Measurements from ENCODE around the gene PRKCA. TPM values are rescaled to one million over a fixed set of nuclear protein-coding genes. Genes with fewer than 3 reads are reported as not detected.

Gene PRKCA
- total and polyA plus RNA-seq, 2 experiments from 2014 or later: 6.4 to 35.4 TPM

- Histone ChIP-seq H3K4me2 (no peak overlapping the region), H3K27ac (ENCODE audit: low read depth) (no peak overlapping the region), H3K4me1 (ENCODE audit: insufficient read depth) (no peaks in the 10 kb centered on the region), H3K9me2 (ENCODE audit: insufficient read depth) (0 out of 2 replicates have a peak, but pooled peaks cover 2% of the 10 kb centered on the region), H3K79me2 (replicated peaks; ENCODE audit: insufficient read depth) (no peaks in the 10 kb centered on the region), H3F3A (replicated peaks; ENCODE audit: low read depth) (no peaks in the 10 kb centered on the region), H4K20me1 (replicated peaks; ENCODE audit: insufficient read depth) (no peaks in the 10 kb centered on the region), H3K4me3 (no peak overlapping the region), H3K27me3 (ENCODE audit: insufficient read depth) (no peaks in the 10 kb centered on the region), H2AFZ (no peak overlapping the region), H3K36me3 (ENCODE audit: insufficient read depth) (no peaks in the 10 kb centered on the region)
- no peak overlapping the region for H3K4me3 Mint-ChIP-seq
- ATAC-seq (no peak), DNase-seq (ENCODE audit: low spot score) (no peak)
- H3K27ac Mint-ChIP-seq: no peak overlapping the region
- H3K27me3 Mint-ChIP-seq (ENCODE audit: insufficient read depth, low read depth, poor library complexity): no peaks in the 10 kb centered on the region
- TF ChIP-seq ZNF462 (CRISPR knock-in tag; IDR thresholded peaks at IDR 0.05): no peak
- TF ChIP-seq CTCF (conservative IDR thresholded peaks at IDR 0.05; ENCODE audit: low read depth in 2 of 2): no peak
- H3K36me3 Mint-ChIP-seq (ENCODE audit: low read depth): no peaks in the 10 kb centered on the region
- no peaks in the 10 kb centered on the region for H3K9me3 Mint-ChIP-seq
- H3K4me1 Mint-ChIP-seq: no peaks in the 10 kb centered on the region
Observed at GRCh38 chr17:66636111-66636510, 333.7 kb downstream of the PRKCA start.

GRCh38 chr17:66637491-66637890 lies 335.1 kb downstream of the PRKCA start:
- Histone ChIP-seq H3K36me3 (ENCODE audit: insufficient read depth) (no peaks in the 10 kb centered on the region; the same call in 1 of the 2 replicates), H3K4me2 (no peak overlapping the region), H3K4me3 (no peak overlapping the region), H3F3A (replicated peaks; ENCODE audit: low read depth) (no peaks in the 10 kb centered on the region), H3K27me3 (ENCODE audit: insufficient read depth) (no peaks in the 10 kb centered on the region), H3K9me2 (ENCODE audit: insufficient read depth) (no peaks in the 10 kb centered on the region), H3K79me2 (replicated peaks; ENCODE audit: insufficient read depth) (no peaks in the 10 kb centered on the region), H3K4me1 (ENCODE audit: insufficient read depth) (no peaks in the 10 kb centered on the region), H4K20me1 (replicated peaks; ENCODE audit: insufficient read depth) (no peaks in the 10 kb centered on the region), H3K27ac (ENCODE audit: low read depth) (no peak overlapping the region), H2AFZ (no peak overlapping the region)
- Mint-ChIP-seq H3K4me1 (no peaks in the 10 kb centered on the region), H3K27ac (no peak overlapping the region), H3K36me3 (ENCODE audit: low read depth) (peaks cover 7% of the 10 kb centered on the region; the same call in 2 of the 3 replicates), H3K9me3 (no peaks in the 10 kb centered on the region), H3K4me3 (no peak overlapping the region), H3K27me3 (ENCODE audit: insufficient read depth, low read depth, poor library complexity) (no peaks in the 10 kb centered on the region)
- no peak for DNase-seq (ENCODE audit: low spot score)
- no peak for ATAC-seq
- TF ChIP-seq ZNF462 (CRISPR knock-in tag; IDR thresholded peaks at IDR 0.05): no peak
